SU-DHL-6 (cell line): ENCODE data around the gene NCOA4.

Experiments
- EZH2phosphoT487 ChIP-seq: fragments of 200-600 bp; sonication (generic), shearing (Covaris generic); conservative IDR thresholded peaks from 2 replicates; pipeline ENCODE4 v1.6.1; 2018; ENCODE audit warnings: mild to moderate bottlenecking, antibody characterized with exemption, low read length, moderate library complexity, mixed read lengths
- TF ChIP-seq, protein P1 (sequence below): fragments of 200-600 bp; sonication (generic); IDR thresholded peaks from one replicate; pipeline ENCODE4 v1.5.1; 2017; ENCODE audit warnings: antibody characterized with exemption, mild to moderate bottlenecking, low read length, moderate library complexity; ENCODE audit not compliant: insufficient read depth, poor library complexity, severe bottlenecking

DNA sequence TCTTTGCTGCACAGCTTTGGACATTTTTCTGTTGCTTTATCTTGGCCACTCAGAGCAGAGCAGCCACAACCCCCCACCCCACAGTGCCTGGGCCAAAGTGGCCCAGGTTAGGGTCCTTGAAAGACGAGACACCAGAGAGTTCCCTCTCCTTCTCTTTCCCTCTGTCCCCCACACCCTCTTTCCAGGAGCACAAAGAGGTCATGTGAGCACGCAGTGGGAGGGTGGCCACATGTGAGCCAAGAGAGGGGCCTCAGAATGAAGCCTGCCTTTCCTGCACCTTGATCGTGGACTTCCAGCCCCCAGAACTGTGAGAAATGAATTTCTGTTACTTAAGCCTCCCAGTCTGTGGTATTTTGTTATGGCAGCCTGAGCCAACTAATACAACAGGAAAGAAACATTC lies 30.3 kb upstream of the NCOA4 start:
- TF ChIP-seq, protein P1, sequence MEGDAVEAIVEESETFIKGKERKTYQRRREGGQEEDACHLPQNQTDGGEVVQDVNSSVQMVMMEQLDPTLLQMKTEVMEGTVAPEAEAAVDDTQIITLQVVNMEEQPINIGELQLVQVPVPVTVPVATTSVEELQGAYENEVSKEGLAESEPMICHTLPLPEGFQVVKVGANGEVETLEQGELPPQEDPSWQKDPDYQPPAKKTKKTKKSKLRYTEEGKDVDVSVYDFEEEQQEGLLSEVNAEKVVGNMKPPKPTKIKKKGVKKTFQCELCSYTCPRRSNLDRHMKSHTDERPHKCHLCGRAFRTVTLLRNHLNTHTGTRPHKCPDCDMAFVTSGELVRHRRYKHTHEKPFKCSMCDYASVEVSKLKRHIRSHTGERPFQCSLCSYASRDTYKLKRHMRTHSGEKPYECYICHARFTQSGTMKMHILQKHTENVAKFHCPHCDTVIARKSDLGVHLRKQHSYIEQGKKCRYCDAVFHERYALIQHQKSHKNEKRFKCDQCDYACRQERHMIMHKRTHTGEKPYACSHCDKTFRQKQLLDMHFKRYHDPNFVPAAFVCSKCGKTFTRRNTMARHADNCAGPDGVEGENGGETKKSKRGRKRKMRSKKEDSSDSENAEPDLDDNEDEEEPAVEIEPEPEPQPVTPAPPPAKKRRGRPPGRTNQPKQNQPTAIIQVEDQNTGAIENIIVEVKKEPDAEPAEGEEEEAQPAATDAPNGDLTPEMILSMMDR: no peak
- TF ChIP-seq EZH2phosphoT487: no peak
